NCI-H2196 treated with DMSO at 0.1 percent for 48 hours (cell line): ENCODE results near the gene KIF26A.
"Not testable (repeated sequence)": the region's sequence is repeated elsewhere in the genome, so short reads cannot be mapped to it uniquely, and the experiment has no call there.

Experiments
- DNase-seq: peaks from one replicate; lab custom pipeline; 2025; ENCODE audit not compliant: unreplicated experiment; lab: John Stamatoyannopoulos, UW

Gene KIF26A

DNA sequence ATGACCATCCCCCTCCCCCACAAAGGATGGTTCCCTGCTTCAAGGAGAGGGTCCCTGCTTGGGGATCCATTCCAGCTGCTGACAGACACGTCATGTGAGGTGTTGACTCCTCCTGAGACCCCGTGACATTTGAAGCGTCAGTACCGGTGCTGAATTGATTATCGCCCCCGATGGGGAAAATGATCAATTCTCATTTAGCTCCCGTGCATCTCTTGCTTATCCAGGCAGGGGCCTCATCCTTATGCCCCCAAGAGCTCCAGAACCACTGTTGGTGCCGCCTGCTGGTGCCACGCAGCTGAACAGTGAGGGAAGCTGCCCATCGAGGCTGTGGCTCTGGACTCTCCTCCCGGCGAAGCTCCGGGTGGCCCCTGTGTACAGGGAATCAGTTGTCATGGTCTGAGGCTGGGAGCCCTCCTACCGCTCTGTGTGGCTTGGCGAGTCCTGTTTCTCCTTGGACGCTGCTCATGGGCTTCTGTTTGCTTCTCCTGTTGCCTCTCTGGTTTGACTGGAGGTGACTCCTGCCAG is 4.6 kb downstream of the KIF26A start:
- DNase-seq, result no peak

DNA sequence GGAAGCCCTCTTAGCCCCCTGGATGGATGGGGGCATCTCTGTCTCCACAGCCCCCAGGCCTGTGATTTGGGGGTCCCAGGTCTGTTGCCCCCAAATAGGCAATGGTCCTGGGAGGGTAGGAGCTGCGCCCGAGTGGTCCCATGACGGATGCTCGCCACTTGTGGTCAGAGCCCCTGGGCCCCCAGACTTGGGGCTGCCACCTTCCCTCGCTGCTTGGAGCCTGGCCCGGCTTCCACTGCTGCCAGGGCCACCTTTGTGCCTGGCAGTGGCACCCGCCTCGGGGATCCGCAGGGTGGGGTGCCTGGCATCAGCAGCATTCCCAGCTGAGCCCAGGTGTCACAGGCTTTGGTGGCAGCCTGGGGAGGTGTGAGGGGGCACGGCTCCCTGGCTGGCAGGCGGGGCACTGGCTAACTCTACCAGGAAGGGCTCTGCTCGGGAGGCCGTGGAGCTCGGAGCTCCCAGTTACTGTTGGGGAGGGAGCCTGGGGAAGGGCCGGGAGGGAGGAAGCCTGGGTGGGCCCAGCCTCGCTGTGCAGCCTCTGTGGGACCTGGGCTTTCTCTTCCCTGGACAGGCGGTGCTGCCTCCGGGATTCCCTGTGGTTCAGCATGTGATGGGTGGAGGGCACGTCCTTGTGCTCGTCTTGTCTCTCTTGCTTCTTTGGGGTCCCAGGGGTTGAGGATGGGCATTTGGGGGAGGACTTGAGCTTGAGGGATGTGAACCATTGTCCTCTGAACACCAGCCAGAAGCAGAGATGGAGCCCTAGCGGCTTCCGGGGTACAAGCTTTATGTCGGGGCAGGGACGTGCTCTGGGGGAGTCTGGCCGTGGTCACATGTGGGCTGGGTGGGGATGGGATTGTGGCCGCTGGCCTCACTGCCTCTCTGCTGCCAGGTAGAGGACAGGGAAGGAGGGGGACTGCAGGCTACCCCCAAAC is 5.4 kb downstream of the KIF26A start:
- DNase-seq, result no peak

DNA sequence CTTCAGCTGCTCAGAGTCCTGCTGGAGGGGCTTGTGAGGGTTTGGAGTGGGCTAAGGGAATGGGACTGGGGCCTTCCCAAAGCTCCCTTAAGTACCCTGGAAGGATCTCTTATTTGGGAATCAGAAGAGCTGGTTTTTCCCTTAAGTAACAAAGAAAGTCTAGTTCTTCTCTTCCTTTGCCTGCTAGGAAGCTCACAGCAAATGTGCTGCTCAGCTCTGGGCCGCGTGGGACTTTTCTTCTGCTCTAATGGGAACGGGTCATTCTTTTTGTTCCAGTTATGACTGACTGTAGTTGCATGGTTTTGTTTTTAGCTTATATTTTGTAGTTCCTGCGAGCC is 6.0 kb downstream of the KIF26A start:
- no peak for DNase-seq

DNA sequence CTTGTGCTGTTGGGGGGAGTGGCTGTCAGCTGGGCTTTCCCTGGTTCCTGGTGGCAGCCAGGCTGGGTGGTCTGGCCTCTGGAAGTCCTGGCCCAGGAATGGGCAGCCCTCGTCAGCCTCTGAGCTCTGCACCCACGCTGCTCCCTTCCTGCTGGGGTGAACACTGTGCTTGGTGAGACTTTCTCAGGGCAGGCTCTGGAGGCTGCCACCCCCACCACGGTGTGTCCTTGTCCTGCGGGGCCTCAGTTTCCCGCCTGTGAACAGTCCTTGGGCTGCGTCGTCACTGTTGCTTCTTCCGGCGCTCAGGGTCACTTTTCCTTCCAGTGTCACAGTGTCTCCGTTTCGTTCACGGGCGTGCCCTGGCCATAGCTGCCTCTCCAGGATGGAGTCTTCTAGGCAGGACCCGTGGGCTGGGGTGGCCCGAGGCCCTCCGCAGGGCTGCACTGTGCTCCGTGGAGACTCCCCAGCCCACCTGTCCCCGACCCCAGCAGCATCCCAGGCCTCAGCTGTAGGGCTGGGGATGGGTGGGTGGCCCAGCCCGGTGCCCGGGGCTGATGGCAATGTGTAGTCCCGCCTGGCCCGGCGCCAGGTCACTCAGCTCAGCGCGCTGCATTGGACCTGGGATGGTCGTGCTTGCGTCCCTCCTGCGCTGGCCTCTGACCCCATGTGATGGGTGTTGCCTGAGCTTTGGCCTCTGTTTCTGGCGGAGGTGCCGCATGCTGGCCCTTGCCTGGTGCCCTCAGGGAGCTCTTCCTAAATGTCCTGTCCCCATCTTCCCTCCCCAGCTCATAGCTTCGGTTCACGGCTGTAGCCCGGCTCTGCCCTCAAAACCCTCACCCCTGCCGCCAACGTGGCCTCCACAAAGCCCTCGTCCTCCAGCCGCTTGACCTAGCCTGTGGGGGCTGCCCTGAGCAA is 6.8 kb downstream of the KIF26A start:
- no peak for DNase-seq

DNA sequence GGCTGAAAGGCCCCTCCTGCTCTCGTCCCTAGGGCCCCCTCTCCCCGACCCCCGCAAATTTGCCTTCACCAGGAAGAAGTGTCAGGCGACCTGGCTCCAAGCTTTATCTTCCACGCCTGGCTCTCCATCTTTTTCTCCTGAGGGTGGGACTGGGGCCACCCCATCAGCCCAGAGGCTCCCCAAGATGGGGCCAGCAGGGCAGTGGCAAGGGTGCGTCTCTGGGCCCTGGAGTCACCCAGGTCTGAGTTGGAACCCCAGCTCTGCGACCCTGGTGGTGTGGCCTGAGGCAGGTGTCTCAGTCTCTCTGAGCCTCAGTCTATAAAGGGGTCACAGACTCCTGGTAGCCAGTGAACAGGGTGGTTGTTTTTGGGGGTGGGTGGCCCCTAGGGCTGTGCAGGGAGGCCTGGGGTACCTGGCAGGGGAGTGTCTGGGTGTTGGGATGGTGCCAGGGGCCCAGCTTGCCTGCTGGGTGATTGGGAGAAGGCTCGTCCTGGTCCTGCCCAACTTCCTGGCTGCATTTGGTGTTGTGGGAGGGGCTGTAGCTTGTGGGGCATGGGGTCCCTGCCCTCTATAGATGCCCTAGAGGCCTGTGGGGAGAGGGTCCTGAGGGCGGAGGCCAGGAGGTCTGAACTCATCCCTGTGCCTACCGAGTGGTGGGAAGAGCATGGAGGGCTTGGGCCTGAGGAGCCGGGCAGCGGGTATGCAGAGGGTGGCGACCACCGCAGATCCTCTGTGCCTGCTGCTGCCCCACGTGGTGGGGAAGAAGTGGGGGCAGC is 7.6 kb downstream of the KIF26A start:
- DNase-seq, result no peak

DNA sequence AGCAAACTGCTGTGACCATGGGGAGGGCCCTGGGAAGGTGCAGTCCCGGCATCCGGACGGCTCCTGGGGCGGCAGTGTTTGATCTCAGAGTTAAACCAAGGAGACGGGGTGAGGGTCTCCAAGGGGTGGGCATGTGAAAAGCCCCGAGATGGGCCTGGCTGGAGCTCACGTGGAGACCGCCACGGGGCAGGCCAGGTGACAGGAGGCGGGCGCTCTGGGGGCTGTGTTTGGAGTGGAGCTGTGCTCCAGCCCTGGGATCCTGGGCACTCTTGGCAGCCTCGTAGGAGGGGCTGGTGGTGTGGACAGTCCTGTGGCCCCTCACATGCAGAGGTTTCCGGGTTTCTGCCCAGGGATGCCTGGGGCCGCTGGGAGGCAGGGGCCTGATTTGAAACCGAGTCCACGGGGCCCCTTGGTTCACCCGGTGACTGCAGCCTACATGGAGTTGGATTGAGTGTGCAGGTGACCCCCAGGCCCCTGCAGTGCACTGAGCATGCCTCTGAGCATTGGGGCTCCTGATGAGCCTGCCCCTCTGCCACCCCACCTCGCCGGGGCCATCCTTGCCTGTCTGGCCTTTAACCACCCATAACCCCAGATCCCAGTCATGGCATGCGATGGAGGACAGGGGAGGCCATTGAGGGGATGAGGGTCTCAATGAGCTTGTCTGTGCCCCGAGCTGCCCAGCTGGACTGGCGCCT is 8.4 kb downstream of the KIF26A start:
- DNase-seq, result no peak

DNA sequence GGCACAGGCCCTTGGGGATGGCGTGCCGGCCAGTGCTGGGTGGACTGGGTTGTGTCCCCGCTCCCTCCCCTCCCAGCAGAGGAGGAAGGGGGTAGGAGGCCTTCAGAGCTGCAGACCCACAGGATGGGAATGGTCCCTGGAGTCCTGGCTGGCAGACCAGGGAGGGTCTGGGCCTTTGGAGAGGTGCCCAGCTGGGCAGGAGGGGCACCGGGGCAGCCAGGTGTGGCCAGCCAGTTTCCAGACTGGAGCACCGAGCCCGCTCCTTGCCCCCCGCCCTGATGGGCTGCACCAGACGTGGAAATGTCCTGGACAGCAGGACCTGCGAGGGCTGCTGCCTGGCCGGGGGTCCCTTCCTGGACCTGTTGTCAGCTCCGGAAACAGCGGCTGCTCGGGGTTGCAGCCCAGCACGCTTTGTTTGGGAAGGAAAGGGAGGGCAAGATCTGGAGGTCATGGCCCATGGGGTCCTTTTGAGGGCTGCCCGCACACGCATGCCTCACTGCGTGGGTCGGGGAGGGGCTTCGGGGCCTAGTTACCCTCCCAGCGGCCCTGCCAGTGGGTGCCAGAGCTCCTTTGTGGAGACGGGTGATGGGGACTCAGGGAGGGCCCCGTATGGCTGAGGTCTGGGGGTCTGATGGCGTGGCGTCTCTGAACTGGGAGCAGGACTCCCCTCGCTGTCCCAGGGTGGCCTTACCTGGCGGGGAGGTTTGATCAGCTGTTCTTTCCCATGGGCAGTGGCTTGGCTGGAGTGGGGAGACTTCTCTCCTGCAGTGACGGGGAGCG is 9.1 kb downstream of the KIF26A start:
- DNase-seq, result no peak

DNA sequence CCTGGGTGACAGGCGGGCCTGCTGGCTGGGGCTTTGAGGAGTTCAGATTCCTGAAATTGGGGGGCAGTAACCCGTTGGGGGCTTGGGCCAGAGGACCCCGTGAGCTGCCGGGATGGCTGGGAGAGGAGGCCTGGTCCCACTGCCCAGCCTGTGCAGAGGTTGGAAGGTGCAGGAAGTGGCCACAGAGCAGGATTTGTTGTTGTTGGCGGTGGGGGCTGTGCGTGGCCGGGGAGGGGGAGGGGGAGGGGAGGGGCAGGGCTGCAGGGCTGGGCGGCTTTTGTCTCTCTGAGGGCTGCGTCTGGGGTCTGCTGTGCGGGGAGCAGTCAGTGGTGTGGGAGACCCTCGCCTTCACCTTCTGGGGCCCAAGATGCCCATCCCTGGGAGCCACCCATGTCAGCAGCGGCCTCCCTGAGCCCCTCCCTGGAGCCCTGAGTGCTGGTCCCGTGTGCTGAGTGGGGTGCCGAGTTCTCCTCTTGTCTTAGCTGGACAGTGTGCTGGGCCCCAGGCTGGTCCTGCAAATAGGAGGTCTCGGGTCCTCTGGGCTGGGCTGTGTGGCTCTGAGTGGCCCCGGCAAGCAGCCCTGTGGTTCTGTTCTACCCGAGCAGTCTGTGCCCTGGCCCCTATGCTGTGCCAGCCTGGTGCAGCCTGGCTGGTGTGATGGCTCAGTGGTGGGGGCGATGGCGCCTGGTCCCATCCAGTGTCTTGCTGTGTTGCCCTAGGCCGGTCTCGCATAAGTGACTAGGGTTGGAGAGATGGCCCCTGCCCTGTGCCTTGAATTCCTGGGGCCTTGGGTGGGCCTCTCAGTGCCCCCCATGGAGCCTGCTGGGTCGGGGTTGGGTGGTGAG is 10.3 kb downstream of the KIF26A start:
- no peak for DNase-seq

DNA sequence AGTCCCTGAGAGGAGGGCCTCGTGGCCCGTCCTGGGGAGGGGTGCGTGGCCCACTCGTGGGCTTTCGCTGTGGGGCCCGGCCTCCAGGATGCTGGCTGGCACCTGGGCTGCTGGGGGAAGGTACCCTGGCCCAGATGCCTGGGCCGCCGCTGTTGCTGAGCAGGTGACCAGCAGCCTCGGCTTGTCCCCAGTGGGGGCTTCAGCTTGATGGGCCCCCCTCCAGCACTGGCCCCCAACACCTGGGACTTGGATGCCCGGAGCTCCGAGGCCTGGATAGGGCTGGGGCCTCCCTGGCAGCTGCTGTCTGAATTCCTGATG is 10.8 kb downstream of the KIF26A start:
- no peak for DNase-seq

DNA sequence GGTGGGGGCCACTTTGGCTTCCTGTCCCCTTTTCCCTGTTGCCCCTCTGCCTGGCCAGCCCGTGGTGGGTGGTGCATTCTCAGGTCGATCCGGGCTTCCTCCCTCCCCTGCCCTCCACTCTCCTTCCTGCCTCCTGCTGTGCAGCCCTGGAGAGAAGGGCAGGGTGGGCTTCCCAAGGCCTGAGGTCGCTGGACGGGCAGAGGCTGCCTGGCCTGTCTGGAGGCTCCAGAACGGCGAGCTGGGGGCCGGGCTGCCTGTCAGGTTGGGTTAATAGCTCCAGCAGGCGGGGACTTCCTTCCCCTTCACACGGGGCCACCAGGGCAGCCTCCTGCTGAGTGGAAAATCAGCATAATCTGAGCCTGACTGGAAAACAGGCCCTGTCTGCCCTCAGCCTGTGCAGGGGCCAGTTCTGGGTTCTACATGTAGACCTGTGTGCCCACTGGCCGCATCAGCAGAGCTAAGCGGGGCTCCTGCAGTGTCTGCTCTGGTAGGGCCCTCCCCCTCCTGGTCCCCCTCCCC is 11.3 kb downstream of the KIF26A start:
- DNase-seq, result no peak

DNA sequence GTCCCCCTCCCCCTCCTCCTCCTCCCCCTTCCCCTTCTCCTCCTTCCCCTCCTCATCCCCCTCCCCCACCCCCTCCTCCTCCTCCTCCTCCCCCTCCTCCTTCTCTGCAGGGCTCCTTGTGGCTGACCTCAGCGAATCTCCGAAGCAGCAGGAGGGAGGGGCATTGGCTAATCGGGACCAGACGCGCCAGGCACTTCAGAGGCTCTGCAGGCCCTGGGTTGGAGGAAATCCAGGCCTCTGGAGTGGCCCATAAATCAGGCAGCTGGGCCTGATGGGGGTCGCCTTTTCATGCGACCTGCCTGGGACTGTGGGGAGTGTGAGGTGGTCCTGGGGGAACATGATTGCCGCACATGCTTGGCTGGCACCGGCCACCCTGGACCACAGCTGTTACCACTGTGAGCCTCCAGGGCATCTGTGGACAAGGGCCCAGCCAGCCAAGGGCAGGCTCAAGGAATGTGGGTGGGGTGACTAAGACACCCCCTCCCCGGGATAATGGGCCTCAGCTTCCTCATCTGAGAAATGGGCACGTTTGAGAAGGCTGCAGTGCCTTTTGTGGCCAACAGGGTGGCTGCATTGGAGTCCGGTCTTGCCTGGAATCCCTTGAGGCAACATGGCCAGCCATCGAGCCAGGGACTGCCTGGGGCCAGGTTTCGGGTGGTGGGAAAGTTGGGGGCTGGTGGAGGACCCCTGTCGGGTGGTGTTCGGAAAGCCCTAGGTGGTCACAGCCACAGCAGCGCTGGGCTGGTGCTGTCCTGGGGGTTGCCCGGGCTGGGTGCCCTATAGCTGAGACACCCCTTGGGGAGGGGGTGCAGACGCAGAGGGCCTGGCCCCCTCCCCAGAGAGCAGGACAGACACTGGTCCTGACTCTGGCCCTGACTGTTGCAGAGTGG is 12.0 kb downstream of the KIF26A start:
- no peak for DNase-seq

DNA sequence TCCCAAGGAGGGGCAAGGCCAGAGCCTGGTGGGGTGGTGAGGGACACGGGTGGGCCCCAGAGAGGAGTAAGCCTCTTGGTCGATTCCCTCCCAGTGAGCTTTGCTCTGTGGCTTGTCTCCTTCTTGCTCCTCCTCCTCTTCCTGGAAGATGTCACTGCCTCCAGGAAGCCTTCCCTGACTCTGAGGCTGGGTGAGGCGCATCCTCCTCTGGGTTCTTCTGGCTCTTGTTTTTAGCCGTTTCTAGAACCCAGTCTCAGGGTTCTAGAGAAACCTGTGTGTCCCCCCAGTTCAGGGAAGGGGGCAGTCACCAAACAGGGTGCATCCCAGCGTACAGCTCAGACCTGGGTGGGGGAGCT is 12.6 kb downstream of the KIF26A start:
- DNase-seq, result no peak

DNA sequence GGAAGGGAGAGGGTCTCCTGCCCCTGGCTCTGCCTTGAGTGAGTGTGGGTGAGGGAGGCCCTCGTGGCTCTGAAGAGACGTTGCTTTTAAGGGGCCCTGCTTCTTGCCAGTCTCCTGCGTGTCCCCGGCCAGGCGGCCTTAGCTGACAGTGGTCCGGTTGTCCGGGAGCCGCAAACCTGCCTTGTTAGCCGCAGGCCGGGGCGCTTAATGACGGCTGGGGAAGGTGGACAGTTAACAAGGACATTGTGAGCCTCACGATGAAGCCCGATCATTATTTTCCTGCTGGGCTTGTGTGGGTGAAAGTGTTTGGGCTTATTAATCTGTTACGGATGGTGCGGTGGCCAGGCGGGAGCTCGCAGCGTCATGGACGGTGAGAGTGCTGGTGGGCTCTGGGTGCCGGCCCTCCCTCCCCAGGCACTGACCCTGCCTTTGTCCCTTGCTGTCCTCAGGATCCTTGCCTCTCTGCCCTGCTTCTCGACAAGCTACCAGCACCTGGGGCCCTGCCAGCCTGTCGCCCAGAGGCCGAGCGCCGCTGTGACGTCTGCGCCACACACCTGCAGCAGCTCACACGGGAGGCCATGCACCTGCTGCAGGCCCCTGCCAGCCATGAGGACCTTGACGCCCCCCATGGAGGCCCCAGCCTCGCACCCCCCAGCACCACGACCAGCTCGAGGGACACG is 13.3 kb downstream of the KIF26A start:
- no peak for DNase-seq

DNA sequence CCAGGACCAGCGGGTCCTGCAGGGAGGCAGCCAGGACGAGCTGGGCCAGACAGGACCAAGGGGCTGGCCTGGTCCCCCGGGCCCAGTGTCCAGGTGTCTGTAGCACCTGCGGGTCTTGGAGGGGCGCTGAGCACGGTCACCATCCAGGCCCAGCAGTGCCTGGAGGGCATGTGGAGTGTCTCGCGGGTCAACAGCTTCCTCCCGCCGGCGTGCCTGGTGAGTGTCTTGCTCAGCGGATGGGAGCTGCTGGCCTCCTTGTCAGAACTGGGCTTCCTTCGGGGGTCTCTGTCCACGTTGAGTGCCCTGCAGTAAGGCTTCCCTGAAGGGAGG is 13.8 kb downstream of the KIF26A start:
- DNase-seq, result no peak

DNA sequence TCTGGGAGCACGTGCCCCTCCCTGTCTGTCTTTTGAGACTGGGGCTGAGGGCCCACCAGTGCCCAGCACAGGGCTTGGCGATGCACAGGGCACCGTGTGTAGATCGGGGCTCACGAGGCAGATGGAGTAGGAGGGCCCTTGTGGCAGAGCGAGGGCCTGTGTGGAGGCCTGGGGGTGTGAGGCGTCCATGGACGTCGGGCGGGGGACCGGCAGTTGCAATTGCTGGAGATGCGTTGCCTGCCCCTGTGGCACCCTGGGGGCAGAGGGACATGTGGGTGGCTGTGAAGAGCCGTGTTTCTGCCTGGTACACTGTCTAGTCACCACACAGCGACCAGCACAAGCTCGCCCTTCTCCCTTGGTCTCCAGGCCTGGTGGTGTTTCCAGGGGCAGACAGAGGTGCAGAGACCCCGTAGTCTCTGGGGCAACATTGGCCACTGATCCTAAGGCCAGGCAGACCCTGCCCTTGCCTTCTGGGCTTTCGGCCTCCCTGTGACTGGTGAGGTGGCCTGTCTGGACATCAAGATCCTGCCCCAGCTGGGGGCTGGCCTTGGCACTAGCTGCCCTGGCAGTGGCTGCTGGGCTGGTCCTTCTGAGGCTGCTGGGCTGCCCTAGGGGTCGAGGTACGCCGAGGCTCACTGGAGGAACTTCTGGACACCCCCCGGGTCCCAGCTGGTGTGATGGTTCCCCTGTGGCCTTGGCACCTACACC is 14.5 kb downstream of the KIF26A start:
- no peak for DNase-seq

DNA sequence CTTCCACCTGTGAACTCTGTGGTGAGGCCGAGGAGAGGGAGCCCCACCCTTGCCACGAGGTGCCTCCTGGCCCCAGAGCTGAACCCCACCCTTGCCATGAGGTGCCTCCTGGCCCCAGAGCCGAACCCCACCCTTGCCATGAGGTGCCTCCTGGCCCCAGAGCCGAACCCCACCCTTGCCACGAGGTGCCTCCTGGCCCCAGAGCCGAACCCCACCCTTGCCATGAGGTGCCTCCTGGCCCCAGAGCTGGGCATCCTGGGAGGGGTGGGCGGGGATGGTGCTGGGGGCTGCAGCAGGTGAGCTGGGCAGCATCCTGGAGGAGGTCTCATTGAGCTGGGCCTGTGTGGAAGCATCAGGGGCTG is 15.0 kb downstream of the KIF26A start:
- DNase-seq, result not testable (repeated sequence)

DNA sequence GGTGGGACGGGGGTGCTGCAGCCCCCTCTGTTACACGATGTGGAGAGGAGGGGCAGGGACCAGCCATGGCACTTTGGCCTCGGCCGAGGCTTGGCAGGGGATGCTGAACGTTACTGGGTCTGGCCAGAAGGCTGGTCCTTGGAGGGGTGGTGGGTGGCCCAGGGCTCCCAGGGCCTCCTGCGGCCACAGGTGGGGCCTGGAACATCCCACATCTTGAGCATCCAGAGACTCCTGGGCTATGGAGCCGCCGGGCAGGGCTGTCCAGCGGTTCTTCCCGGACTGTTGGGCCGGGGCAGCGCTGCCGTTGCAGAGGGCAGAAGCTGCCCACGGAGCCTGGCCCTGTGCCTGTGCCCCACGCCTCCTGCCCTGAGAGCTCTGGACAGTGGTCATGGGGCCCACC is 15.9 kb downstream of the KIF26A start:
- DNase-seq, result no peak
